Stimulated activated CD4-positive, alpha-beta T cell treated with anti-CD3 and anti-CD28 coated beads, TNF-alpha, amount 100 ng/mL, for 48 hours (primary cell): ENCODE measurements around the gene UBE2J2.

Experiments
- DNase-seq, 3 donors: peaks; one replicate each; pipeline ENCODE4 v3.0.0-alpha.2; 2020; ENCODE audit warnings: low read depth in 3 of 3

UBE2J2 gene

DNA sequence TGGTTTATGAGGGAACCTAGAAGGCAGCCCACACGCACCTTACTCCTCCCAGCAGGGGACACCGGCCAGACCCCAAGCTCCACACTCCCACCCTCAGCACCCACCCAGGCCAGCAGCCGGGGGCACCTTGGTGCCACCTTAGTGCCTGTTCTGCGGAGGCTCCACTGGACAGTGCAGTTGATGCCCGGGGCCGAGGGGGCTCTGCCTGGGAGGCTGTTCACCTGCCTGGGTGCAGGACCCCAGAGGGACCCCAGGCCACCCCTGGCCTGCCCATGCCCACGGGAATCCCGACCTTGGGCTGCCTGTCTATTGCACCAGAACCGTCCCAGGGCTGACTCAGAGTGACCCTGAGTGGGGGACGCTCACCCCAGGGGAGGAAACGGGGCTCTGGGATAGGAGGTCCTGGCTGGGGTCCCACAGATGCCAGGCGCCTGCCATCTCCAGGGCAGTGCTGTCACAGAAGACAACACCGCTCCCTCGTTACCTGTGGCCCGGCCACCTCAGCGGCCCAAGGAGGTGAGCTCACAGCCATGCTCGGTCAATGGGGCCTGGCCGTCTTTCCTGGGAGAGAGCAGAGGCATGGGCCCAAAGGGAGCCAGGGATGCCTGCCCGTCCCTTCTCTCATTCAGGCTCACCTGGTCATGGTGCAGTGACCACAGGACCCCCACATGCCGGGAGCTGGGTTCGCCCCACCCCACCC is 7.3 kb upstream of the UBE2J2 start:
- no peak for DNase-seq

DNA sequence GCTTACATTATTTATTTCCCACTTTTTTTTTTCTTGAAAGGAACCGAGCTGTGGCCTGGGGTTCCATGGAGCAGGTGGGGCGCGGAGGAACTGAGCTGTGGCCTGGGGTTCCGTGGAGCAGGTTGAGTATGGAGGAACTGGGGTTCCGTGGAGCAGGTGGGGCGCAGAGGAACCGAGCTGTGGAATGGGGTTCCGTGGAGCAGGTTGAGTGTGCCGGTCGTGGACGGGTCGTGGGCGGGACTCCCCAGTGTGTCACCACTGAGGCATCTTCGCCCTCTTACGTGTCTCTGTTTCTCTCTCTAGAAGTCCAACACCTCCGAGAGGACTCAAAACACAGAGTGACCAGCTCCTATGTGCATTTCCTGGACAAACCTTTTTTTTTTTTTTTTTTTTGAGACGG is 5.4 kb upstream of the UBE2J2 start:
- no peak for DNase-seq

DNA sequence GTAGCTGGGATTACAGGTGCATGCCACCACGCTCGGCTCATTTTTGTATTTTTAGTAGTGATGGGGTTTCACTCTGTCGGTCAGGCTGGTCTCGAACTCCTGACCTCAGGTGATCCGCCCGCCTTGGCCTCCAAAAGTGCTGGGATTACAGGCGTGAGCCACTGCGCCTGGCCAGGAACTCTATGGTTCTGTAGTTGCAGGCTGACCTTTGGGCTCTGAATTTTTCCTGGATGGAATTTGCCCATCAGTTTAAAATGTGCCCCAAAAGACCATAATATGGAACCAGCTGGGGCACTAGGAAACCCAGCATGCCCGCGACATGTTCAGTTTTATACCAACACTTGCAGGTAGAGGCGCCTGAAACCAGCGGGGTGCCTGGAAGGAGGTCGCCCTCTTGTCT is 5.0 kb upstream of the UBE2J2 start:
- DNase-seq = no peak

DNA sequence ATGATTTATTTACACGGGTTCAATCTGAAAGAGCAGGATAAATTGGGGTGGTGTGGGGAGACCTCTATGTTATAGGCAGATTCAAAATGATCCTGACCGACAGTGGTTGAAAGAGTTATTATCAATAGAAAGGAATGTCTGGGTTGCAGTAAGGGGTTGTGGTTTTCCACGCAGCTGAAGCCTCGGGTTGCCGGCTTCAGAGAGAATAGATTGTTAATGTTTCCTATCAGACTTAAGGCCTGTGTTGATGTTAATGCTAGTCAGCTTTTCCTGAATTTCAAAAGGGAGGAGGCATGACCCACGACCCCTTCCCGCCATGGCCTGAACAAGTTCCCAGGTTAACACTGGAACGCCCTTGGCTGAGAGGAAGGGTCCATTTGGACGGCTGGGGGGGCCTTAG is 2.2 kb upstream of the UBE2J2 start:
- no peak for DNase-seq

DNA sequence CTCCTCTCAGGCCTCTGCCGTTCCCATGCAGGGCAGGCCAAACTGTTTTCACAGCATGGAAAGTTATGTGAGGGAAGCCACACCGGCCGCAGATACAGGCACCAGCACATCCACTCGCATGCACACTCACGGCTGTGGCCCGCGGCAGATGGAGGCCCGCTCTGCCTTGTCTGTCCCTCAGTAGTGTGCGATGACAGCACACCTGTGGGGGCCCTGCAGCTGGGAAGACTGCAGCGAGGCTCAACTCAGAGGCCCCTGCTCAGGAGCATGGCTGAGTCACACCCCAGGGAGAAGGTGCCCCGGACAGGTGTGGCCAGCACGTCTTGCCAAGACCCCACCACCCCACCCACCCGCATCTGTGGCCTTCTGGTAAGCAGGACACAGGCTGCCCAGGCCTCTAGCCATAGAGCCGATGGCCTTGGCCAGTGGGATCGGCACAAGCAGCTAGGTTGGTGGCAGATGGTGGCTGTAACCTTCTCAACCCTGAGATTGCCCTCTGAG is 1.3 kb upstream of the UBE2J2 start:
- no peak for DNase-seq

DNA sequence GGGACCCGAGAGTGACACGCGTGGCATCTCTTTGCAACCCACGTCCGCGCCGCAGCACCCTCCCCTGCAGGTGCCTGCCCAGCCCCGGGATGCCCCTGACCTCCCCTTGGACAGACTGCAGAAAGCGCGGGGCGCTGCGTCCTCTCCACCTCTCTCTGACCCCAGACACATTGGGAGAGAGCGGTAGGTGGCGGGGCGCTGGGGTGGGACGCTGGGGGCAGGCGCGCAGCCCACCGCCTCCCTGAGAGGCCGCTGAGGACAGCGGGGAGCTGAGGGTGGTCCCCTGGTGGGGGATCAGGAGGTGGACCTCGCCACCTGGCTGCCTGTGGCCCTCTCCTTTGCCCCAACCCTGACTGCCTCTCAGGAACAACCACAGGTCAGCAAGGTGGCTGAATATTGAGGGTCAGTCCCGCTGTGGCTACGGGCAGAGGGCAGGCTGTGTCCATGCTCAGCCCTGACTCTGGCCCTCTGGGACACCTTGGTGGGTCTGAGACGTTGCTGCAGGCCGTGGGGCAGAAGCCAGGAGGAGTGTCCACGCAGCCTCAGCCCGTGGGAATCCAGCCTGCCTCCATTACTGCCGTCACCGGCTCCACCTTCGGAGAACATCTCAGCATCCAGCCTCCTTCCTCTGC is 761 bp upstream of the UBE2J2 start:
- no peak for DNase-seq

DNA sequence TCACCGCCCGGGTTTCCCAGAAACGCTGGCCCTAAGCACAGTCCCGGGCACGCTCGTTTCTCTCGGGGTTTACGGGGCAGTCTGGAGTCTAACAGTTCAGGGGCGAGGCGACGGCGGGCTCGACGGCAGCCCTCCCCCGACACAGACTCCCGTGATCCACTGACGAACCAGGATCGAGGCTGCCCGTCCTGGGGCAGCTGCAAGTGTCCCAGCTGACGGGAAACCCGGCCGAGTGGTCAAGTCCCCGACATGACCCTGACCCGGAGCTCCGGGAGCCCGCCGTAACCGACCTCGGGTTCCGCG is 494 bp downstream of the UBE2J2 start:
- no peak for DNase-seq

DNA sequence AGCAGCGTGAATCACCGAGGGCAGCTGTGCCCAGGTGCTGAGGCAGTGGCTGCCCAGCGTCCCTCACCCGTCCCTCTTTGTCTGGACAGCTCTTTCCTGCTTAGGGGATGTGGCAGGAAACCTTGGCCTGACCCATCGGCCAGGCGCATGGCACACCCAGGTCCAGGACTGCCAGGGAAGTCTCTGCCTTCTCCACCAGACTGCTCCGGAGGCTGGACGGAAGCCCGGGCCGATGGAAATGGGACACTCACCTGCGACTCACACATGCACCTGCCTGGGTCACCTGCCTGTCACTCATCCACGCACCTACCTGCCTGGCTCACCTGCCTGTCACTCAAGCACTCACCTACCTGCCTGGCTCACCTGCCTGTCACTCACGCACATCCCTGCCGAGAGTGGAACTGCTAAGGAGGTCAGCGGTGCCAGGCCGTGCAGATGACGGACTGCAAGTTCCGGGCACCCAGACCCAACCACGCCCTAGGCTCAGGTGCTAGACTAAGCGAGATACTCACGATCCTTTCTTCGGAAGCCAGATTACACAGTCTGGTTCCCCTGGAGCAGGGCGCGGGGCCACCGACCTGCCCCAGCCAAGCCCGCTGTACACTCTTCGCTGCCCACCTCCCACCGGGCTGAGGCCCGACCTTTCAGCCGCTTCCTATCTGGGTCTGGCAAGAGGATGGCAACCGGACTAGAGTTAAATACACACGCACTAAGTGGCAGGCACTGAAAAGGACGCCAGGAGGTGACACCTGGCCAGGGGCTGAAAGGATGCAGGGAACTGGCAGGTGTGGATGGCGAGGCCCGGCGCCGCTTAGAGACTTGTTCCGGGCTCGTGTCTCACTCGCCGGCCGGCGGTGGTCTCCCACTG is 1.1 kb downstream of the UBE2J2 start:
- DNase-seq = no peak

DNA sequence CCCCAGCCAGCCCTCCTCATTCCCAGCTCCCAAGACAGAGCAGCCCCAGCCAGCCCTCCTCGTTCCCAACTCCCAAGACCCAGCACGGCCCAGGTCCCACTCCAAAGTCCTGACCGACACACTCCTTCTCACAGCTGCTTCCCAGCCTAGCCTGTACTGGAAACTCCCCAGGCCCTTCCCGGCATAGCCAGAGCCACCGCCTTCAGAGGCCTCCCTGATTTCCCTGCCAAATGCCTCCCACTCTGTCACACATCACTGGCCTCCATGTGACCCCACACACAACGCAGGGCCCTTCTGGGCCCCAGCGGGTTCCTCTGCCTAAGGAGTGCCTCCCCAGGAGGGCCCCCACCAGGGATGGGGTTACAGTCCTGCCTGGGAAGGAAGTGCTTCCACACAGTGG is 2.8 kb downstream of the UBE2J2 start:
- DNase-seq = no peak

DNA sequence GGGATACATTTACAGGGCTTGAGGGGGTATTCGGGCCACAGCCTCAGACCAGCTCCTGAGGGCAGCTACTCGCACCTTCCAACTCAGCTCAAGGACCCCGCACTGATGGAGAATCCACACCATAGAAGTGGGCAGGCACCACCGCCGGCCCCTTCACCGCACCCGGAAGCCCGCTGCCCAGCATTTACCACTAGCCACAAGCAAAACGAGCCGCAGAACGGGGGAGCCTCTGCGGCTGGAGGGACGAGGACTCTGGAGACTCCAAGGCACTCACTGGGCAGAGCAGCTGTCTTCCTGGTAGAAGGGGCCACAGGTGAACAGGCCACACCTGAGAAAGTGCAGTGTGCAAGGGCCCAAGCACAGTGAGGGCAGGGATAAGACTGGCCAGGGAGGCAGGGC is 5.4 kb downstream of the UBE2J2 start:
- DNase-seq = no peak

DNA sequence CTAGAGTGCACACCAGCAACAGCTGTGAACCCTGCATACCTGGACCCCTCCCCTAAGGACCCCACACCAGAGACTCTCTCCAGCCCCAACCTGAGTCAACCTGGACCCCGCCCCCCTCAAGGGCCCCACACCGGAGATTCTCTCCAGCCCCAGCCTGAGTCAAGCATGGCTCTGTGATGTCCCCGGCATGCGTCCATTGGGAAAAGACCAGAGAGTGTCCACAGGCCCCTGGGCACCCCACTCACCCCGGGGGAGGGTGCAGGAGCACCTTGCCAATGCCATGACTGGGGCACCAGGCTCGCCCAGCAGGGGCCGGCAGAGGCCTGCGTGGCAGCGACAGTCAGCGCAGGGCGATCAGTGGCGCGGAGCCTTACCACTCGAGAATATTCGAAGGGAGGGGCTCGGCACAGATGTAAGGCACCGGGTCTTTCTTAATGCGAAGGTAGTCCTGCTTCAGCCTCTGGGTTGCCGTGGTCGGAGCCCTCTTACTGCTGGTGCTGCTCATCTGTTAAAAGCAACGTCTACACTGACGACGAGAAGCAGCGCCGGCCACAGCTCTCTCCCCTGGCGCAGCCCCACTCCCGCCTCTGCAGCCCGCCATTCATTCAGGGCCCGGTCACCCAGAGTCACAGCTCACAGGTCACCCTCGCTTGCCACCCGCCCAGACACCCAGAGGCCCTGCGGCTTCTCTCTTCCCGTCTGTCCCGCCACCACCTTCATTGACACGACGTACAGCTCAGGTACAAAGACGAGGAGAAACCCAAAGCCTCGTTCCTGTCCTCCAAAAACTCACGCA is 6.0 kb downstream of the UBE2J2 start:
- no peak for DNase-seq

DNA sequence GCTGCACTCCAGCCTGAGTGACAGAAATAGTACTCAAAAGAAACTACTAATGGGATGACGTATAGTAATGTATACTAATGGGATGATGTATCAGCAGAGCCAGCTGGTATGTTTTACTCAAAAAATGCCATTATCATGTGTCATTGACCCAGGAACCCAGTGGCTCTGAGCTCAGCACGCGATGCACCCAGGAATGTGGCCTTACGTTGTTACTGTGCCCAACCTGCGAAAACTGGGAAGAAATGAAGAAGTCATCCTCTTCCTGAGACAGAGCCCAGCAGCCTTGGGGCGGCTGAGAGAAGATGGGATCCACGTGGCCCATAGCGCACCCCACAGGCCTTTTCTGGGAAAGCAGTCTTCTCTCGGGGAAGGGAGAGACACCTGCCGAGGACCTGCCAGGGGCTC is 8.8 kb downstream of the UBE2J2 start:
- DNase-seq = no peak

DNA sequence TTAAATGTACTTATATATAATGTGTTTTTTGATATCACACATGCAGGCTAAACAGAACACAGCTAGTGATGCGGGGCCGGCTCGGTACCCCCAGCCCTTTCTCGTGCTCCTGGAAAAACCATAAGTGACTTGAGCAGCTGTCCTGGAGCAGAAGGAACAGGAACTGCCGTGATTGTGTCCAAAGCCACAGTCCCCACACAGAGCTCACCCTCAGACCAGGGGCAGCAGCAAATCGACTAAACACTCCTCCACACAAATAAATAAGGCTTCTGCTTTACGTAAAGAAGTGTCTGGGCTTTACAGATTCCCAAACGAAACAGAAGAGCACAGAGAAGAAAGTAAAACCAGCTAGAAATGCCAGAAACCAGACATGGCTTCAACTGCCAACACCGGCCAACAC is 9.6 kb downstream of the UBE2J2 start:
- no peak for DNase-seq

DNA sequence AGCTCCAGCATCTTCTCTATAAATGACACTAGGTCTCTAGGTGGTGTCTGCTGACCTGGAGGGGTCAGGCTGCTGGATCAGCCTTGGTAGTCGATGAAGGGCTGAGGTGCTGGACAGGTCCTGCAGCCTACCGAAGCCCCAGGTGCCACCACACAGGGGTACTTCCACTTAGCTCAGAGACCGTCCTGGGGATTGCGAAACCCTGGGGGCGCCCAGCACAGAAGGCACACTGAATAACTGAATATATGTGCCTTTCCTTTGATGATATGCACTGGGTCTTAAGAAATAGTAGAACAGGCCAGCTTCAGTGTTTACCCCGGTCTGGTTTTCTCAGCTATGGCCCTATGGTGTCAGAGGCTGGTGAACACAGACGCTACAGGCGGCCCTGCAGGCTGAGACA is 10.9 kb downstream of the UBE2J2 start:
- no peak for DNase-seq

DNA sequence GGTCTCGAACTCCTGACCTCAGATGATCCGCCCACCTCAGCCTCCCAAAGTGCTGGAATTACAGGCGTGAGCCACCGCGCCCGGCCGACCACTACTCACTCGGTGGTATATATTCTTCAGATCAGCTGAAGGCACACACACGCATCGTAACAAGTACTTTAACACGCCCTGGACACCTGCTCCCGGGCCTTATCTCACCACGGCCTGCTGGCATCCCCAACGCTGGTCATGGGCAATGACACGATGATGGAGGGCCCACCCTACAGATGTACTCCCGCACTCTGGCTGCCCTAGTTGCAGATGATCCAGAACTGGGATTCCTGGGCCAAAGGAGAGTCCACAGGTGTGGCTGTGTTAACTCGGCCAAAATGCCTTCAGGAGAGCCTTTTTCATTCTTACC is 11.6 kb downstream of the UBE2J2 start:
- DNase-seq = no peak

DNA sequence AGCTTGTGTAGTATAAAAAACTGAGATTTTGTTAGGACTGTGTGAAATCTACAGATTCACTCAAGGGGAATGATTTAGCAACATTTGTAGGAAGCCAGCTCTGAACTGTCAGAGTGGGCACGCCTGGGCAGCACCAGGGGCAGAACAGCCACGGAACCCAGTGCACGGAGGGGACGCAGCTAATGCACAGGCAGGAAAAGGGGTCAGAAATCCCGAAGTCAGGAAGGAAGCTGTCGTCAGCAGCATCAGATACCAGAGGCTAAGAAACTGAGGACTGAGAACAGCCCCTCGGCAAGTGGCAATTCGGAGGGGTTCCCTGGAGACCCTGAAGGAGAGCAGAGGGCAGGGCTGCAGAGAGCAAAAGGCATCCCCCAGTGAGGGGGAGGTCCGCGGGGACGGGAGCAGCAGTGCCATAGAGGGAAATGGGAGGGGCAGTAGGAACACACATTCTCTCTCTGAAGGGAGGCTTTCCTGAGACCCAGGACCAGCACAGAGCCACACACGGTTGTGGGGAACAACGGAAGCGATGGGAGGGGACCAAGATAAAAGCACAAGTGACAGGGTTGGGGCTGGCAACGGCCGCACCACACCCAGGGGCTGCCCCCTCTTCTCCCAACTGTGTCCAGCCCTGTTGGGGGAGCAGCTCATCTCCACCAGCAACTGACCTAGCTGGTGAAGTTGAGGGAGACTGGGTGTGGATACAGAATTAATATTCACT is 12.7 kb downstream of the UBE2J2 start:
- DNase-seq = no peak

DNA sequence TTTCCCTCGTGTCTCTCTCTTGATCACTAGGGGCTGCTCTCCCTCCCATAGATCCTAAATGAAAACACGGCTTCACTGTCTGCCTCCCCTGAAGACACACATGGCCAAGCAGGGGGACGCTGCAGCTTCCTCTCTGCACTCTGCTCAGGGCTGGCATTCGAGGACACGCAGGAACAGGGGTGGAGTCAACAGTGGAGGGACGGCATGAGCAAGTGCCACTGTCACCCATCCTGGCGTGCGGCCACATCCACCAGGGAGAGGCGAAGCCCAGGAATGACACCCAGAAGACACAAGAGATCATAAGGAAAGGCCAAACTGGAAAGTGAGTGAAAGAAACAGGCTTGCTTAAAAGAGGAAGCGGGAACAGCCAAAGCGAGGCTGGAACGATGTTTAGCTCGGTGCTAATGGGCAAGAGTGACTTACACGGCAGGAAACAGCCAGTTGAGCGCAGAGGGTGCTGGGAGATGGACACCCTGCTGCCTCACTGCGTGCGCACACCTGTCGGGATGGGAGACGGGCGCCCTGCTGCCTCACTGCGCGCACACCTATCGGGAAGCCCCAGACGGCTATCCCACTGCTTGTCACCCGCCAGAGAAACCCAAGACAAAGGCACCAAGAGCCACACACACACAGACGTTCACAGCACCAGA is 13.6 kb downstream of the UBE2J2 start:
- no peak for DNase-seq

DNA sequence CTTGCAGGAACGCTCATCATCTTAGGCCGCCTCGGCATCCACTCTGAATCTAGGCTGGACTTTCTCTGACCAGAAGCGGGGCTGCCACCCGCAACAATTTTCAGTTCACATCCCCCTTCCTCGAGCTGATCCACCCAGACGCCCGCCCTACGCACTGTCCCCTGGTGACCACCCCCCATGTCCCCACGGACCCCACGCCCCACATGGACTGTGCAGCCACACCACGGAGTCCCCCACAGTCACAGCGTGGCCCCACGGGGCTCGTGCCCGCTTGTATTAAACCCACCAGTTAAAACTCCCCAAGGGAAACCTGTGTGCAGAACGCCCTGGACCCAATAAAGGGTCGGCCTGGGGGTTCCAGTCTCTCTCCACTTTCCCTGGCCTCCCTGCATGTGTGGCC is 14.1 kb downstream of the UBE2J2 start:
- DNase-seq = no peak

DNA sequence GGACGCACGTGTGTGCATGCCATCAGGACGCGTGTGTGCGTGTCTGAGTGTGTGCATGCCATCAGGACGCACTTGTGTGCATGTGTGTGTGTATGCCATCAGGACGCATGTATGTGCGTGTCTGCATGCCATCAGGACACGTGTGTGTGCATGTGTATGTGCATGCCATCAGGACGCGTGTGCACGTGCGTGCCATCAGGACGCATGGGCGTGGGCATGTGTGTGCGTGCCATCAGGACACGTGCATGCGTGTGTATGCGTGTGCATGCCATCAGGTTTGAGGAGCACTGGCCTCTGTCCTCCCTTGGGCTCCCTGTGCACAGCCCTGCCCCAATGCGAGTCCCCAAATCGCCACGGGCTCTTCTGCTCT is 14.6 kb downstream of the UBE2J2 start:
- no peak for DNase-seq

DNA sequence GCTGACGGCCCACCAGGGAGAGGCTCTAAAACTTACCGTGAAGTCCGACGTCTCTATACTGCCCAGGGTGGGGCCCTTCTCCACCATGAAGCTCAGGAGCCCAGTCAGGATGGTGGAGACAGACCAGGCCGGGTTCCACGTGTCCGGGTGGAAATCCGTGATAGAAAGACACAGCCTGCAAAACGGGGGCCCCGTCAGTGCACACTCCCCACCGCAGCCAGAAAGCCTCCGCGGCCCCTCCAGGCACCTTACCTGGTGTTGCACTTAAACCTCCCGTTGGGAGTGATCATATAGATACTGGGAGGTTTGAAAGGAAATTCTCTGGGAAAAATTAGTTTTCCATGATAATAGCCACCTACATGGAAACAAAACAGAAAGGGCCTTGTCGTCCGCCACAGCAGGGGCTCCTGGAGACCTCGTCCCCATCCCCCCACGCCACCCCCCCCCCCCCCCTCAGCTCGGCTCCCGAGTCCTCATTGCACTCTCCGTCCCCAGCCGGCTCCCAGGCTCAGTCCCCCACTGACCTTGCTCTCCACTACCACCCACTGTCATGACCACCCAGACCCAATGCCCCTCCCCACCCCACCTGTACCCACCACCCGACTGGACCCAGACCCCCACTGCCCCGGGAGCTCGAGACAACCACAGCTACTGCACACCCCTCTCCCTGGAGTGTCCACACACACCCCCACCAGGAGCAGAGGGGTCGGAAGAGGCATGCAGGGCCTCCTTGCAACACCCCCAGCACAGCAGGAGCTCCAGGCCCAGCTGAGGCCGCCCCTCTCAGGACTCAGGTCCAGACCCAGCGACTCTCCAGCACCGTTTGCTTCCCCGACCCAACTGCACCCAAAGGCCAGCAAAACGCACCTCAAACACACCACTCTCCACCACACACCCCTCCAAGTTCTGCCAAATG is 16.4 kb downstream of the UBE2J2 start:
- no peak for DNase-seq
